ENCODE data around the gene WEE1.
A peak's percentile ranks its signal among the peaks of the same experiment; 100 is the strongest.

Gene WEE1

GRCh38 chr11:9573775-9574621, 528 bp downstream of the WEE1 start:
- TF ChIP-seq MAX (IDR thresholded peaks at IDR 0.05; ENCODE audit: low read depth, low read length) (peak; percentile 34; the same call in 1 of the 2 replicates), MYC (IDR thresholded peaks at IDR 0.05; ENCODE audit: low read depth, low read length) (no peak; the same call in 1 of the 2 replicates), POLR2A (IDR thresholded peaks at IDR 0.05; ENCODE audit: extremely low read depth, insufficient read length) (peak; percentile 10)
- peak; percentile 63 for DNase-seq (ENCODE audit: low read depth)
- H3K4me3 ChIP-seq (ENCODE audit: low read depth, low read length): peak overlapping the region; percentile 99

GRCh38 chr11:9574622-9575259, 1.3 kb downstream of the WEE1 start:
- TF ChIP-seq MAX (IDR thresholded peaks at IDR 0.05; ENCODE audit: low read depth, low read length) (no peak), CTCF (IDR thresholded peaks at IDR 0.05; ENCODE audit: low read depth, low read length) (no peak), MYC (IDR thresholded peaks at IDR 0.05; ENCODE audit: low read depth, low read length) (no peak), POLR2A (IDR thresholded peaks at IDR 0.05; ENCODE audit: extremely low read depth, insufficient read length) (no peak)
- H3K4me3 ChIP-seq (ENCODE audit: low read depth, low read length): peak overlapping the region; percentile 99
- DNase-seq (ENCODE audit: low read depth): peak; percentile 64

GRCh38 chr11:9575260-9576240, 2.1 kb downstream of the WEE1 start:
- TF ChIP-seq POLR2A (IDR thresholded peaks at IDR 0.05; ENCODE audit: extremely low read depth, insufficient read length) (no peak), CTCF (IDR thresholded peaks at IDR 0.05; ENCODE audit: low read depth, low read length) (no peak), MYC (IDR thresholded peaks at IDR 0.05; ENCODE audit: low read depth, low read length) (no peak), MAX (IDR thresholded peaks at IDR 0.05; ENCODE audit: low read depth, low read length) (no peak)
- DNase-seq (ENCODE audit: low read depth): peak; percentile 66
- H3K4me3 ChIP-seq (ENCODE audit: low read depth, low read length): peak overlapping the region; percentile 99

- no peak for DNase-seq (ENCODE audit: low read depth)
- TF ChIP-seq POLR2A (IDR thresholded peaks at IDR 0.05; ENCODE audit: extremely low read depth, insufficient read length): no peak
- no peak for TF ChIP-seq CTCF (IDR thresholded peaks at IDR 0.05; ENCODE audit: low read depth, low read length)
- TF ChIP-seq MAX (IDR thresholded peaks at IDR 0.05; ENCODE audit: low read depth, low read length): no peak
- no peak for TF ChIP-seq MYC (IDR thresholded peaks at IDR 0.05; ENCODE audit: low read depth, low read length)
- H3K4me3 ChIP-seq (ENCODE audit: low read depth, low read length): peak overlapping the region; percentile 99
These were observed 3.4 kb downstream of the WEE1 start for GRCh38 chr11:9576701-9577381.

- TF ChIP-seq CTCF (IDR thresholded peaks at IDR 0.05; ENCODE audit: low read depth, low read length) (no peak), MAX (IDR thresholded peaks at IDR 0.05; ENCODE audit: low read depth, low read length) (no peak), POLR2A (IDR thresholded peaks at IDR 0.05; ENCODE audit: extremely low read depth, insufficient read length) (no peak), MYC (IDR thresholded peaks at IDR 0.05; ENCODE audit: low read depth, low read length) (no peak)
- peak overlapping the region; percentile 99 for H3K4me3 ChIP-seq (ENCODE audit: low read depth, low read length)
- DNase-seq (ENCODE audit: low read depth): no peak
These were observed 4.1 kb downstream of the WEE1 start for GRCh38 chr11:9577556-9577955.
